IMR-90 (cell line): Measurements from ENCODE around the gene CYP24A1. TPM values are rescaled to one million over a fixed set of nuclear protein-coding genes. Genes with fewer than 3 reads are reported as not detected.

Experiments
- ATAC-seq: fragments of 200-7000 bp; cut with Tn5 transposase; 2 replicates; pipeline ENCODE4 v1.9.1; 2020; ENCODE audit warnings: low read depth, mild to moderate bottlenecking, moderate library complexity
- BruUV-seq: library from RNA; stranded (reverse); fragments of 400-500 nt; replicated peaks from 2 replicates; lab custom pipeline; 2021; lab: Mats Ljungman, UMichigan
- CTCF ChIA-PET: fragments of 300-600 bp; formaldehyde crosslinking; extraction: SDS; loops from one replicate; lab custom pipeline; 2021; ENCODE audit warnings: antibody characterized with exemption; lab: Yijun Ruan, JAX
- POLR2A ChIA-PET: fragments of 300-600 bp; sonication (Branson Sonifier 250); formaldehyde crosslinking; loops from one replicate; lab custom pipeline; 2022; ENCODE audit warnings: antibody characterized with exemption; ENCODE audit not compliant: unreplicated experiment; lab: Charles Lee
- DNase-seq: peaks from one replicate; pipeline ENCODE4 v3.0.0; 2013
- H2AFZ ChIP-seq: replicated peaks from 2 replicates; pipeline ENCODE3; 2013; ENCODE audit warnings: low read length, mild to moderate bottlenecking; ENCODE audit not compliant: poor library complexity
- H2AK5ac ChIP-seq: 2 replicates; pipeline ENCODE4 v1.6.1; 2013; ENCODE audit warnings: low read depth, low read length, inconsistent platforms
- H2AK9ac ChIP-seq: replicated peaks from 2 replicates; pipeline ENCODE3; 2013; ENCODE audit warnings: mild to moderate bottlenecking, low read depth, low read length, moderate library complexity; ENCODE audit not compliant: poor library complexity
- H2BK120ac ChIP-seq: 2 replicates; pipeline ENCODE4 v1.6.1; 2013; ENCODE audit warnings: low read depth, low read length, inconsistent platforms
- H2BK15ac ChIP-seq: 3 replicates; pipeline ENCODE4 v1.6.1; 2013; ENCODE audit warnings: low read depth, low read length, inconsistent platforms
- H2BK20ac ChIP-seq: 2 replicates; pipeline ENCODE4 v1.6.1; 2013; ENCODE audit warnings: low read depth, mild to moderate bottlenecking, inconsistent platforms, low read length, moderate library complexity
- H2BK5ac ChIP-seq: 2 replicates; pipeline ENCODE4 v1.6.1; 2013; ENCODE audit warnings: mild to moderate bottlenecking, low read depth, low read length, inconsistent platforms; ENCODE audit not compliant: poor library complexity, severe bottlenecking
- H3K14ac ChIP-seq: replicated peaks from 2 replicates; pipeline ENCODE4 v1.6.1; 2013; ENCODE audit warnings: low read depth, low read length, inconsistent platforms
- H3K18ac ChIP-seq: 2 replicates; pipeline ENCODE4 v1.6.1; 2013; ENCODE audit warnings: low read depth, low read length, control low read depth
- H3K23ac ChIP-seq: 2 replicates; pipeline ENCODE4 v1.6.1; 2013; ENCODE audit warnings: low read depth, low read length, inconsistent platforms
- H3K27ac ChIP-seq: 2 replicates; pipeline ENCODE4 v1.5.1; 2013; ENCODE audit warnings: mild to moderate bottlenecking, control low read depth, low read length; ENCODE audit not compliant: insufficient read depth
- H3K27me3 ChIP-seq: 2 replicates; pipeline ENCODE4 v1.6.1; 2013; ENCODE audit warnings: low read length; ENCODE audit not compliant: control insufficient read depth, insufficient read depth
- H3K36me3 ChIP-seq: 2 replicates; pipeline ENCODE4 v1.6.1; 2013; ENCODE audit warnings: low read length, mixed read lengths; ENCODE audit not compliant: control insufficient read depth, insufficient read depth
- H3K4ac ChIP-seq: 2 replicates; pipeline ENCODE4 v1.6.1; 2013; ENCODE audit warnings: low read depth, low read length, inconsistent platforms
- H3K4me1 ChIP-seq: 2 replicates; pipeline ENCODE4 v1.6.1; 2013; ENCODE audit warnings: low read length, mixed read lengths; ENCODE audit not compliant: control insufficient read depth, insufficient read depth
- H3K4me2 ChIP-seq: 2 replicates; pipeline ENCODE4 v1.6.1; 2013; ENCODE audit warnings: low read depth, mild to moderate bottlenecking, control low read depth, low read length, moderate library complexity
- H3K4me3 ChIP-seq: 2 replicates; pipeline ENCODE4 v1.5.1; 2013; ENCODE audit warnings: low read depth, mild to moderate bottlenecking, control low read depth, low read length, moderate library complexity; ENCODE audit not compliant: insufficient read depth
- H3K56ac ChIP-seq: 2 replicates; pipeline ENCODE4 v1.6.1; 2013; ENCODE audit warnings: low read length, inconsistent platforms; ENCODE audit not compliant: insufficient read depth; ENCODE audit errors: extremely low read depth
- H3K79me1 ChIP-seq, 2 experiments: 2 replicates each; pipeline ENCODE4 v1.6.1; 2013; ENCODE audit warnings: low read length in 2 of 2, inconsistent platforms in 1 of 2, low read depth in 1 of 2
- H3K9ac ChIP-seq: 2 replicates; pipeline ENCODE4 v1.6.1; 2013; ENCODE audit warnings: low read depth, low read length, control low read depth
- H3K9me1 ChIP-seq: 2 replicates; pipeline ENCODE4 v1.6.1; 2013; ENCODE audit warnings: low read length, inconsistent platforms; ENCODE audit not compliant: insufficient read depth
- H3K9me3 ChIP-seq: 2 replicates; pipeline ENCODE4 v1.6.1; 2013; ENCODE audit warnings: low read length; ENCODE audit not compliant: control insufficient read depth, insufficient read depth
- H4K20me1 ChIP-seq: 2 replicates; pipeline ENCODE4 v1.6.1; 2013; ENCODE audit warnings: low read length, inconsistent platforms; ENCODE audit not compliant: insufficient read depth
- H4K5ac ChIP-seq: 2 replicates; pipeline ENCODE4 v1.6.1; 2013; ENCODE audit warnings: mild to moderate bottlenecking, low read depth, low read length, control low read depth
- H4K8ac ChIP-seq, 2 experiments: 2 replicates each; pipeline ENCODE4 v1.6.1; 2013; ENCODE audit warnings: low read depth in 2 of 2, low read length in 2 of 2, control low read depth in 1 of 2, inconsistent platforms in 1 of 2
- H4K91ac ChIP-seq: 2 replicates; pipeline ENCODE4 v1.6.1; 2013; ENCODE audit warnings: low read depth, low read length, inconsistent platforms; ENCODE audit not compliant: insufficient read depth
- CEBPB ChIP-seq: IDR thresholded peaks from 2 replicates; pipeline ENCODE4 v1.6.1; 2012; ENCODE audit warnings: low read depth, low read length, improper control_type of control experiment
- CHD1 ChIP-seq: IDR thresholded peaks from 2 replicates; pipeline ENCODE4 v1.6.1; 2012; ENCODE audit warnings: low read depth, low read length, improper control_type of control experiment
- CTCF ChIP-seq: conservative IDR thresholded peaks from 2 replicates; pipeline ENCODE4 v1.5.1; 2012; ENCODE audit warnings: mild to moderate bottlenecking, low read depth, low read length, improper control_type of control experiment
- MXI1 ChIP-seq: IDR thresholded peaks from 2 replicates; pipeline ENCODE4 v1.6.1; 2012; ENCODE audit warnings: low read depth, mild to moderate bottlenecking, low read length, moderate library complexity, borderline replicate concordance
- NFE2L2 ChIP-seq: fragments of 150-350 bp; IDR thresholded peaks from 2 replicates; pipeline ENCODE4 v1.6.1; 2016; ENCODE audit warnings: low read depth, mild to moderate bottlenecking, low read length
- POLR2A ChIP-seq: IDR thresholded peaks from 2 replicates; pipeline ENCODE4 v1.6.1; 2012; ENCODE audit warnings: mild to moderate bottlenecking, low read depth, low read length
- RCOR1 ChIP-seq: IDR thresholded peaks from 2 replicates; pipeline ENCODE4 v1.6.1; 2012; ENCODE audit warnings: mild to moderate bottlenecking, low read length, improper control_type of control experiment; ENCODE audit not compliant: insufficient replicate concordance
- WGBS, 2 experiments: methylation state at CpG; one replicate each; pipeline versions ENCODE4 v1.1.5 to v1.1.7; 2013; ENCODE audit warnings: missing lambda C conversion rate in 2 of 2; ENCODE audit not compliant: insufficient read length in 1 of 2; ENCODE audit errors: extremely low coverage in 2 of 2; 5-methylcytosine and 5-hydroxymethylcytosine counted together
- dilution Hi-C: fragments of 300-500 bp; cut with HindIII; formaldehyde crosslinking; loops from one replicate; pipeline ENCODE4 v1.14.3; 2018; ENCODE audit warnings: low sequenced_read_pairs; ENCODE audit not compliant: unreplicated experiment
- in situ Hi-C: fragments of 300-500 bp; cut with MboI; formaldehyde crosslinking; loops from 3 replicates; pipeline ENCODE4 v1.14.3; 2019; ENCODE audit warnings: low sequenced_read_pairs, inconsistent platforms, mixed read lengths
- intact Hi-C: fragments of 100-400 bp; cut with micrococcal nuclease; formaldehyde crosslinking; loops from 2 replicates; pipeline ENCODE4 v1.10.0; 2022
- polyA plus RNA-seq, 3 experiments: library from polyadenylated mRNA; depleted of rRNA; stranded (reverse); fragments of >200 nt; gene quantifications; 2 replicates each; pipeline ENCODE4 v1.2.3, GENCODE V29; 2012; ENCODE audit warnings: low replicate concordance in 1 of 3
- total RNA-seq: library from RNA; depleted of rRNA; stranded (reverse); fragments of >200 nt; gene quantifications from 2 replicates; pipeline ENCODE4 v1.2.3, GENCODE V29; 2012
- TF ChIP-seq, protein P1 (sequence below): fragments of 150-350 bp; IDR thresholded peaks from 2 replicates; pipeline ENCODE4 v1.6.1; 2017; ENCODE audit warnings: mild to moderate bottlenecking, antibody characterized with exemption, low read length, low read depth

The CYP24A1 gene
- total and polyA plus RNA-seq, 2 of the 4 experiments (the other 2 are of a cell fraction): not detected

- ATAC-seq: no peak
- Histone ChIP-seq H3K23ac (no peak overlapping the region), H3K9me3 (no peaks in the 10 kb centered on the region), H2AK5ac (no peak overlapping the region), H3K27ac (no peak overlapping the region), H2BK15ac (no peak overlapping the region), H4K8ac (no peak overlapping the region), H4K20me1 (no peaks in the 10 kb centered on the region), H2BK5ac (no peak overlapping the region), H2AK9ac (no peak overlapping the region), H3K79me1 (no peaks in the 10 kb centered on the region), H2AFZ (no peak overlapping the region), H4K5ac (no peak overlapping the region), H3K56ac (no peak overlapping the region), H3K4me1 (no peaks in the 10 kb centered on the region), H3K27me3 (peaks cover 9% of the 10 kb centered on the region; the same call in 1 of the 2 replicates), H2BK20ac (no peak overlapping the region), H3K4me2 (no peak overlapping the region), H3K4me3 (no peak overlapping the region), H3K18ac (no peak overlapping the region), H3K36me3 (no peaks in the 10 kb centered on the region), H3K4ac (no peak overlapping the region), H4K91ac (no peak overlapping the region), H3K9ac (no peak overlapping the region), H3K14ac (no peak overlapping the region), H3K9me1 (peaks cover 5% of the 10 kb centered on the region; the same call in 1 of the 2 replicates), H2BK120ac (no peak overlapping the region)
- CTCF ChIA-PET: interaction anchor here (0.6 to 3.2 kb wide), 2 partner anchors 92 to 112 kb away, joined by 3 to 17 read pairs; no protein-coding TSS in a partner anchor
- TF ChIP-seq POLR2A (no peak), MXI1 (no peak), NFE2L2 (no peak), RCOR1 (no peak), CHD1 (no peak), CEBPB (no peak), CTCF (no peak)
- TF ChIP-seq, protein P1, sequence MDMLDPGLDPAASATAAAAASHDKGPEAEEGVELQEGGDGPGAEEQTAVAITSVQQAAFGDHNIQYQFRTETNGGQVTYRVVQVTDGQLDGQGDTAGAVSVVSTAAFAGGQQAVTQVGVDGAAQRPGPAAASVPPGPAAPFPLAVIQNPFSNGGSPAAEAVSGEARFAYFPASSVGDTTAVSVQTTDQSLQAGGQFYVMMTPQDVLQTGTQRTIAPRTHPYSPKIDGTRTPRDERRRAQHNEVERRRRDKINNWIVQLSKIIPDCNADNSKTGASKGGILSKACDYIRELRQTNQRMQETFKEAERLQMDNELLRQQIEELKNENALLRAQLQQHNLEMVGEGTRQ: no peak
- DNase-seq: no peak
- 70% methylated on average over 3 of the region's 13 CpGs; no CpG with 5 or more reads in 1 of the 2 experiments for WGBS, 2 experiments
- in situ Hi-C loops: loop anchor here (5.0 to 25.0 kb wide), 2 partner anchors 93 to 208 kb away; no protein-coding TSS in a partner anchor
- intact Hi-C loops: loop anchor here (5.0 kb wide), 3 partner anchors 48 to 618 kb away; no protein-coding TSS in a partner anchor
- BruUV-seq: no TSS peak
- dilution Hi-C loops: loop anchor here (25.0 kb wide), 1 partner anchor 108 kb away; no protein-coding TSS in a partner anchor
- POLR2A ChIA-PET: no interaction called here
Observed at GRCh38 chr20:54195483-54196472, 22.0 kb upstream of the CYP24A1 start.
